Lower leg skin (tissue), 4 donors: ENCODE measurements around the gene KDM5A. TPM values are rescaled to one million over a fixed set of nuclear protein-coding genes. Genes with fewer than 3 reads are reported as not detected.
"Not testable (repeated sequence)": the region's sequence is repeated elsewhere in the genome, so short reads cannot be mapped to it uniquely, and the experiment has no call there.

Experiments
- DNase-seq, 2 donors: peaks; one replicate each; pipeline ENCODE4 v3.0.0-alpha.2; 2019; ENCODE audit warnings: low spot score in 2 of 2
- H3K4me3 ChIP-seq: fragments of 200-600 bp; sonication (generic); 2 replicates; pipeline ENCODE4 v1.5.1; 2017; ENCODE audit warnings: mild to moderate bottlenecking, low read depth; ENCODE audit not compliant: poor library complexity, severe bottlenecking
- CTCF ChIP-seq, 3 donors: fragments of 450-650 bp; IDR thresholded peaks; one replicate each; pipeline ENCODE4 v1.5.1; 2016; ENCODE audit warnings: antibody characterized with exemption in 3 of 3, mild to moderate bottlenecking in 3 of 3, moderate library complexity in 2 of 3
- POLR2A ChIP-seq, 2 donors: fragments of 450-650 bp; IDR thresholded peaks; one replicate each; pipeline ENCODE4 v1.6.1; 2016 to 2017; ENCODE audit warnings: antibody characterized with exemption in 2 of 2, mild to moderate bottlenecking in 1 of 2, moderate library complexity in 1 of 2
- WGBS, 2 donors: methylation state at CpG; one replicate each; pipeline ENCODE4 v1.1.5; 2018; 5-methylcytosine and 5-hydroxymethylcytosine counted together
- intact Hi-C: fragments of 100-400 bp; cut with DNase I; formaldehyde crosslinking; loops from one replicate; pipeline ENCODE4 v1.15.0; 2023; ENCODE audit warnings: low total_unique reads
- total RNA-seq, 4 donors: library from RNA; depleted of rRNA; stranded (reverse); fragments of >200 nt; gene quantifications; one replicate each; pipeline ENCODE4 v1.1.0, GENCODE V29; 2016

The KDM5A gene
- total RNA-seq, 4 donors from 2014 or later = 43.5 to 85.0 (median 67.0) TPM

DNA sequence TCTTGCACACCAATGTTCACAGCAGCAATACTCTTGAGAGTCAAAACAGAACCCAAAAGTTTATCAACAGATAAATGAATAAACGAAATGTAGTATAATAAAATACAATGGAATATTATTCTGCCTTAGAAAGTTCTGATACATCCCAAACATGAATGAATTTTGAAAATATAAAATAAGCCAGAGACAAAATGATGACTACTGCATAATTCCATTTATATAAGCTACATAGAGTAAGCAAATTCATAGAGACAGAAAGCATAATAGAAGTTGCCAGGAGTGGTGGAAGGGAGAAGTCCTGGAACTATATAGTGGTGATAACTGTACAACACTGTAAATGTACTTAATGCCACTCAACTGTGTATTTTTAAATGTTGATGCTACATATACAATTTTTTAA is 21.1 kb downstream of the KDM5A start:
- intact Hi-C loops = no loop called here
- WGBS, 2 donors = 86 to 91% methylated on average over 1 of the region's 1 CpG
- no peak for TF ChIP-seq POLR2A (IDR thresholded peaks at IDR 0.05)
- TF ChIP-seq CTCF (IDR thresholded peaks at IDR 0.05) = no peak
- no peak overlapping the region for H3K4me3 ChIP-seq
- no peak for DNase-seq

DNA sequence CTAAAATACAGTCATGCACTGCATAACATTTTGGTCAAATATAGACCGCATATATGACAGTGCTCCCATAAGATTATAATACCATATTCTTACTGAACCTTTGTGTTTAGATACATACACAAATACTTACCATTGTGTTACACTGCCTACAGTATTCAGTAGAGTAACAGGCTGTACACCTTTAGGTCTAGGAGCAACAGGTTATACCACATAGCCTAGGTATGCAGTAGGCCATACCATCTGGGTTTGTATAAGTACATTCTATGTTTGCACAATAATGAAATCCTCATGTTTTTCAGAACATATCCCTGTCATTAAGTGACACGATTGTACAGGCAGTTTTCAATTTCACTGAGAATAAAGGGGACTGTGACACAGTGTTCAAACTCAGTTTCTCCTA is 22.3 kb downstream of the KDM5A start:
- DNase-seq = no peak
- WGBS, 2 donors = 93 to 95% methylated on average over 2 of the region's 2 CpGs
- intact Hi-C loops = no loop called here

DNA sequence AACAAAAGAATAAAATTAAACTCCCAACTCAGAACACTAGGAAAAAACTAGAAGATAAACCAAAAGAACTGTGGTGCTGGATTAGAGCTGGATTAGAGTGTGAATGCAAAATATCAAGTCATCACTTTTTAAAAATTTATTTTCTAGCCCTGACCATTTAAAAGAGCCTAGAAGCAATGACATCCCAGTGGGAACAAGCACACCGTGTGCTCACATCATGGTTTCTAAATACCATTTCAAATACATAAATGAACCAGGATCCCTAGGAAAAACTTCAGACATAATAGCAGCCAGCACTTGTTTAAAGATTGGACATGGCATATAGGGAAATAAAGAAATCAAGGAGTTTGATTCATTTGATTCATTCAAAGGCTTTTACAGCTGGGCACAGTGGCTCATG is 30.0 kb downstream of the KDM5A start:
- TF ChIP-seq POLR2A (IDR thresholded peaks at IDR 0.05) = no peak
- TF ChIP-seq CTCF (IDR thresholded peaks at IDR 0.05) = no peak
- intact Hi-C loops = no loop called here
- H3K4me3 ChIP-seq = no peak overlapping the region
- no peak for DNase-seq
- WGBS, 2 donors = 98 to 100% methylated on average over 1 of the region's 1 CpG

More for the DNA sequence above, 22.3 kb downstream of the KDM5A start:
- H3K4me3 ChIP-seq = no peak overlapping the region
- no peak for TF ChIP-seq POLR2A (IDR thresholded peaks at IDR 0.05)
- no peak for TF ChIP-seq CTCF (IDR thresholded peaks at IDR 0.05)

- H3K4me3 ChIP-seq = no peak overlapping the region
- no peak for DNase-seq
- TF ChIP-seq CTCF (IDR thresholded peaks at IDR 0.05) (no peak), POLR2A (IDR thresholded peaks at IDR 0.05) (no peak)
- 89 to 91% methylated on average over 7 of the region's 7 CpGs for WGBS, 2 donors
- intact Hi-C loops = no loop called here
Observed at GRCh38 chr12:356276-356988, 32.7 kb downstream of the KDM5A start.

DNA sequence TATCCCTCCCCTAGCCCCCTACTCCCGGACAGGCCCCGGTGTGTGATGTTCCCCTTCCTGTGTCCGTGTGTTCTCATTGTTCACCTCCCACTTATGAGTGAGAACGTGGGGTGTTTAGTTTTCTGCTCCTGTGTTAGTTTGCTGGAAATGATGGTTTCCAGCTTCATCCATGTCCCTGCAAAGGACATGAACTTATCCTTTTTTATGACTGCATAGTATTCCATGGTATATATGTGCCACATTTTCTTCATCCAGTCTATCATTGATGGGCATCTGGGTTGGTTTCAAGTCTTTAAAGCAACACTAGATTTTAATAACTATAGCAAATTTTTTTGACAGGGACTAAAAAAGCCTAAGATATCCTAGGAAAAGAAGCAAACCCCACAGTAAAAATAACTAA is 37.9 kb downstream of the KDM5A start:
- WGBS, 2 donors = 98 to 99% methylated on average over 4 of the region's 4 CpGs
- H3K4me3 ChIP-seq, intact Hi-C loops, DNase-seq: not testable (repeated sequence)

GRCh38 chr12:349625-350024 is 39.5 kb downstream of the KDM5A start:
- WGBS, 2 donors = 73 to 88% methylated on average over 7 of the region's 7 CpGs
- DNase-seq, intact Hi-C loops: not testable (repeated sequence)

DNA sequence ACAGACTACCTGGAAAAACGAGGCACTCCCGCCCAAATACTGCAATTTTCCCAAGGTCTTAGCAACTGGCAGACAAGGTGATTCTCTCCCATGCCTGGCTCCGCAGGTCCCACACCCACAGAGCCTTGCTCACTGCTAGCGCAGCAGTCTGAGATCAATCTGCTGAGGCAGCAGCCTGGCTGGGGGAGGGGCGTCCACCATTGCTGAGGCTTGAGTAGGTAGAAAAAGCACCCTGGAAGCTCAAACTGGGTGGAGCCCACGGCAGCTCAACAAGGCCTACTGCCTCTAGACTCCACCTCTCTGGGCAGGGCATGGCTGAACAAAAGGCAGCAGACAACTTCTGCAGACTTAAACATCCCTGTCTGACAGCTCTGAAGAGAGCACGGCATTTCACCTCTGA is 46.1 kb downstream of the KDM5A start:
- 77 to 82% methylated on average over 4 to 7 of the region's 7 CpGs for WGBS, 2 donors
- H3K4me3 ChIP-seq, intact Hi-C loops, DNase-seq: not testable (repeated sequence)

More at GRCh38 chr12:349625-350024, 39.5 kb downstream of the KDM5A start:
- not testable (repeated sequence) for H3K4me3 ChIP-seq
